HG03095 (cell line): ENCODE measurements around the gene RAD50.

ENCODE experiments used
- ATAC-seq: cut with Tn5 transposase; IDR thresholded peaks from one replicate; pipeline ENCODE4 v1.9.1; 2021; ENCODE audit warnings: moderate library complexity; ENCODE audit not compliant: unreplicated experiment

Gene RAD50

GRCh38 chr5:132659598-132660493 is 103.1 kb downstream of the RAD50 start:
- ATAC-seq, result no peak

DNA sequence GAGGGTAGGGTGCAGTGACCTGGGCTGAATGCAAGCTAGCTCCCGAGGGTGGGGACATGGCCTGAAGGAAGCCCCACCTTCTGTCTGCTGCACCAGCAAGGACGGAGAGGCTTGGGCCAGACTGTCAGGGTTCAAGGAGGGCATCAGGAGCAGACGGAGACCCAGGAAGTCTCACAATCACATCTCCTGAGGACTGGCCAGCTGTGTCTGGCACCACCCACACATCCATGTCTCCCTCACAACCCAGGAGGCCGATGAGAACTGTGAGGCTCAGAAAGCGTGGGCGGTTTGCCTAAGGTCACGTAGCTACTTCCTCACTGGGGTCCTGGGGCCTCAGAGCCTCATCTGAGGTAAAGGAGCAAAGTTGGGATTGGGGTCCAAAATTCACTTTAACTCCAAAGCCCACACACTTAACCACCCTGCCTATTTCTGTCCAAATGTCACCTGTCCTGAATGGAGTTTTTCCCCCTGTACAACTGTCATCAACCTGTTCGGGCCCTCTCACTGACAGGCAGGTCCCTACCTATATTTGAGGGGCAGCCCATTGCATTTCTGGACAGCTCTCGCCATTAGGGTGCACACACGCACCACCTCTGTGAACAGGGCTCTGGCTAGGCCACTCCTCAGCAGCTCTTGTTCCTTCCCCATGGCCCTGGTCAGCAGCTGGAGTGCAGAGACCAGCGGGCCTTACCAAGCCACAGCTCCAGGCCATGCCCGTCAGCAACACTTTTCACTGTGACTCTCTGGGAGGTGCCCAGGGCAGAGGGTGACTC is 104.6 kb downstream of the RAD50 start:
- ATAC-seq, result no peak

DNA sequence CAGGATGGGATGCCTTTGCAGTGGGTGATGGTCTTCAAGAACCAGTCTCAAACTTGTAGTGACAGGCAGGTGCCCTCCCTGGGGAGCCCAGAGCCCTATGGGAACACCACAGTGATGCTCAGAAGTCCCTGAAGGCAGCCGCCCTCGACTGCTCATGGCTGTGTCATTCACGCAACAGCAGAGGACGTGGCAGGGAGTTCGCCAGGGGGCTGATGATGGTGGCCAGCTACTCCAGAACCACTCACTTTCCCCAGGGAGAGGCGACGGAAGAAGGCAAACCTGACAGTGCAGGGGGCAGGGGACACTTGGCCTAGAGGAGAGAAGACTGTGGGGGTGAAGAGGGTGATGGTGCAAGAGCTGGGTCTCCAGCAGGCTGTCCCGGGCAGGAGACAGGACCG is 105.2 kb downstream of the RAD50 start:
- no peak for ATAC-seq

DNA sequence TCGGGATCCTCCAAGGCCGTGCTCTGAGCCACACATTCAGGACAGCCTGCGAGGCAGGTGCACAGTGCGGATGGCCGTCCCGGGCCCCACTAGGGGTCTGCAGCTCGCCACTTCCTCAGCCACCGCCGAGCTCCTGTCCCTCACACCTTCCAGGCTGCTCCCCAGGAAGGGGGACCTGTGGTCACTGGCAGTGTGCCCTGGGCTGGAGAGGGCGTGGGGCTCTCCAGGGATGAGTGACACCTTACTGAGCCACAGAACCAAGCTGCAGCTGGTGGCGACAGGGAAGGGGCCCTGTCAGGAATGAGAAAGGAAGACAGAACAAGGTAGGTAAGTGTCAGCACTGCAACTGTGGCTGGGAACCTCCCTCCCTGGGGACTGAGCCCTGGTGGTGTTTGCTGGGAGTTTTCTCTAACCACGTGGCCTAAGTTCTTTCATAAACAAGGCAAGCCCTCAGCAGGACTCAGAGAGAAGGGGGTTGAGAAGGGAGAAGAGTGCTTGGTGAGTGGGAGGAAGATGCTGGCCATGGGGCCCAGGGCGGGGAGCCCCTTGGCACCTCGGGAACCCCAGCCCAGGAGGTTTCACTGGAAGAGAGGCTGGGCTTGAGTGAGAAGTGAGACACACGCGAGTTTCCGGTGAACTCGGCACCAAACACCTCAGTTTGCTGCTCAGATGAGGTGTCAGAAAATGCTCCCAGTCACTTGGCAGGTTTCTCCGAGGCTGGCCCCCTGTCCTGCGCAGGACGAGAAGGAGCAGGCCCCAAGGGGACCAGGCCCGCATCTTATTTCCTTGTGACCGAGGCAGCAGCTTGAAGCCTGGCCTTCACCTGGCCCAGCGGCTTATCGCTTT is 106.4 kb downstream of the RAD50 start:
- peak; percentile 63 for ATAC-seq

DNA sequence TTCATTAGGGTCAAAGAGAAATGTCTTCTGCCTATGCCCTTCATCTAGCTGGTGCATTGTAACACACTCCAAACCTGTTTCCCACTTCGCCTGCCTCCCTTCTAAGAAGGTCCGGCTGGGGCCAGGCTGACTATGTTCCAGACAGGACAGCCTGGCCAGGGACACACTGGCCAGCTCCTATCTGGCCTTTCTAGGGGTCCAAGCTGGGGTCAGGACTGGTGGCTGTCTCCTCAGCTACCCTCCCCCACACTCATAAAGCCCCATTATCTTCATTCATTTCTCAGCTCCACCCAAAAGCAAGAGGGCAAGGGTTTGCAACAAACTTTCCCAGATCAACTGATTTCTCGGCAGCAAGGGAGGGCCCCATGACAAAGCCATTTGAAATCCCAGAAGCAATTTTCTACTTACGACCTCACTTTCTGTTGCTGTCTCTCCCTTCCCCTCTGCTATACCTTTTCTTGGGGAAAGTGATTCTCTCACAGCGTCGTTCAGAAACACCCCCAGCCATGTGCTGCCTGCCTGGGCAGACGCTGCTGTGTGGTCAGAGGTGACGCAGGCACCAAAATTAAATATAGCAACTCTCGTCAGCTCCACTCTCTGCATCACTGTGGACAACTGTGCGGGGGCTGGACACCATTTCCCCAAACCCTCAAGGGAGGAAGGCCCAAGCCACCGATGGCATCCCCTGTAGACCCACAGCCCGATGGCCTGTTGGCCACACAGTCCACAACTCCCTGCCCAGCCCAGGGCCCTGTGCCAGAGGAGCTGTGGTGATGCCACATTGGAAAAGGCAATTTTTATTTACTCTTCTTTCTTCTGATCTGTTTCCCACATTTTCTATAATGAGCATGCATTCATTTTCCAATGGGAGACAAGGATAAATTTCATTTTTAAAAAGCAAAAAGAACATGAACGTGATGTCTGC is 107.3 kb downstream of the RAD50 start:
- ATAC-seq, result peak; percentile 34

DNA sequence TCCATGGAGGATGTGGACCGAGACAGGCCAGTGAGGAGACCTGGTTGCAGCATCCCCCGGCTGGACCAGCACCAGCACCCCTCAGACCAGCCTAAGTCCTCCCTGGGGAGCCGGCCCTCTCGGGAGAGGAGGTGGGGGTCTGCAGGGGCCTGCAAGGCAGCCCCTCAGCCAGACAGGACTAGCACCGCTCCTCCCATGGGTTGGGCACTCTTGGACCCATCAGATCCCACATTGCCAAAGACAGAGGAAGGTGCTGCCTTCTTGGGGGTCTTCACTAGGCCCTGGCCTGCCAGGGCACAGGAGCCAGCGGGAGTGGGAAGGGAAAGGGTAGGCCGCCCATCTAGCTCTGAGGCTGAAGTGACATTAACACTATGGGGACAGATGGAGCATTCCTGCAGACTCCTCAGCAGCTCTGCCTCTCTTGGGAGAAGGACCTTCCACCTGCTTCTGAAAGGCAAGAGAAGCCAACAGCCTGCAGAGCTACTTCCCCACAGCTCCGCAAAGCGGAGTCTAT is 108.0 kb downstream of the RAD50 start:
- no peak for ATAC-seq

- no peak for ATAC-seq
Observed at GRCh38 chr5:132665574-132666080, 108.8 kb downstream of the RAD50 start.

DNA sequence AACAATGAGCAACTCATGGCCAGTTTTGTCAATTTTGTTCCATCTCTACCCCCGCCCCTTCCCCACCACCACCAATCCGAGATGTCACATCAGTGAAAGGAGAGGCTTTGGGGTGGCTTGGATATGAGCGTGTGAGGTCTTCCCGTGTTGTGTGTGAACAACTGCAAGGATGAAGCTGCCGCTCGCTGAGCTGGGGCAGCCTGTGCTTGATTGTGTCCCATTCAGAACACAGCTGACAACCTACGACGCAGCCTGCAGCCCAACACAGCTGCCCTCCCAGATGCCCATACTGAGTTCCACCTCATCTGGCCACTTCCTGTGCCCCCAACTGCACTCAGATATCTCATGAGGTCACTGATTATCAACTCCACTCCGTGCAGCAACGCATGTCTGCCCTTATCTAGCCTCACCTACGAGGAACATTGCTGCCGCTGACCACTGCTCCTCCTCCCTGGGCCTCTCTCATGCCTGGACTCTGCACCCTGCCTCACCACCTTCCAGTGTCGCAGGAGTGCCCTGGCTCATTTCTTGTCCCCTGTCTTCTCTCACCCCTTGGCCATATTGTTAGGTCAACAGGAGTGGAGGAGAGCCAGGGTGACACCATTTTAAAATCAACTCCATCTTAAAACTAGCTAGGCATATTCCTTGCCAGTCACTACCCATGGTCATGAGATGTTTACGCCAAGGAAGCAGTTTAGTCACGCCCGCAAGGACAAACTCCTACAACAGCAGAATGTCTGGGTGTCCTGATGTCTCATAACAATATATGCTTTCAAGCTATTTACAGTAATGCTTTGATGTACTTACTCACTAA is 109.7 kb downstream of the RAD50 start:
- ATAC-seq, result no peak

DNA sequence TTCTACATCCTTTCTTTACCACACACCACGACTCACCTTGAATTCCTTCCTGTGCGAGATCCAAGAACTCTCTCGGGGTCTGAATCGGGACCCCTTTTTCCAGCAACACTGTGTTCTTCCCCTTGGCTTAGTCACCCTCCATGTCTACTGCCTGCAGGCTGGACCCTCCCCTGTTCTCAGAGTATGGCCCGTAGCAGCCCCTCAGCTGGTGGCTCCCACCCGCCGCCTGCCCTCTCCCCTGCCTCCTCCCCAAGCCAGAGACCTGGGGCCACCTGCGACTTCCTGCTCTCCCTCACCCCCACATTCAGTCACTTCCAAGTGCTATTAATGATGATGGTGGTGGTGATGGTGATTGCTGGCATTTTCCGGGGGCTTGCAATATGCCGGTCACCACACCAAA is 110.5 kb downstream of the RAD50 start:
- no peak for ATAC-seq

GRCh38 chr5:132667761-132668705 is 111.3 kb downstream of the RAD50 start:
- ATAC-seq, result no peak

GRCh38 chr5:132668706-132669454 is 112.1 kb downstream of the RAD50 start:
- no peak for ATAC-seq

GRCh38 chr5:132669455-132669820 is 112.7 kb downstream of the RAD50 start:
- ATAC-seq, result no peak

DNA sequence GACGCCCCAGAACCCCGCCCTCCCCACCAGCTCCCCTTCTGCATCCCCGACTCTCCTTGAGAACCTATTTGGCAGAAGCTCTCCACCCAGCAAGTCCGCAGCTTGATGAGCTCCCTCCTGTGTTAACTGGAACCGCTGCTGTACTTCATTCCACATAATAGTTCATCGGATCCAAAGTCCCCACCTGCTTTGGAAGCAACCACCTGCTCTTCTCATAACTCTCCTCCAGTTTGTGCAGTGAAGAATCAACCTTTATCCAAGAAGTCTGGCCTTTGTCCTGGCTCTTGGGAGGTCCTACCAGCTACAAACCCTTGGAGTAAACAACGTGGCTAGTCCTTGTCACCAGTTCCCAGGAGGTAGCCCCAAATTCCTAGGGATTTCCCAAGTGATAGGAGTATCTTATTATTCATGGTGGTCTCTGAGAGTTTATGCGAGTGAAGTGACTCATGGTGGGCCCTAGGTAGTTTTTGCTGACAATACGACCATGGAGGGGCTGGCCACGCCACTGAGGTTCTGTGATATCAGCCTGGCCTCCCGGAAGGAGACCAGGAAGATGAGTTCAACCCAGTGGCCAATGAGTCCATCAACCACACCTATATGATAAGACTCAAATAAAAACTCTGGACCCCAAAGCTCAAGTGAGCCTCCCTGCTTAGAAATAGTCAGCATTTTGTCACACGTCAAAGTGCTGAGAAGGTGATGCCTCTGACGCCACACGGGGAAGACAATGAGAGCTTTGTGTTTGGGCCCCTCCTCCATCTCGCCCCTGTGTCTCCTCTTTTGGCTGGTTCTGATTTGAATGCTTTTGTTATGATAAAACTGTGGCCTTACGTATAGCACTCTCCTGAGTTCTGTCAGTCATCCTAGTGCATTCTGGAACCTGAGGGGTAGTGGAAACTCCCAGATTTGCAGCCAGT is 113.4 kb downstream of the RAD50 start:
- ATAC-seq, result no peak

GRCh38 chr5:132671000-132671399 is 114.2 kb downstream of the RAD50 start:
- ATAC-seq, result no peak

GRCh38 chr5:132673488-132673887 is 116.7 kb downstream of the RAD50 start:
- no peak for ATAC-seq
